Caco-2 (cell line): ENCODE data around the gene PLG. TPM values are rescaled to one million over a fixed set of nuclear protein-coding genes. Genes with fewer than 3 reads are reported as not detected.
A peak's percentile ranks its signal among the peaks of the same experiment; 100 is the strongest.
"Not testable (repeated sequence)": the region's sequence is repeated elsewhere in the genome, so short reads cannot be mapped to it uniquely, and the experiment has no call there.

Source experiments
- BruUV-seq: library from RNA; stranded (reverse); fragments of 400-500 nt; replicated peaks from 2 replicates; lab custom pipeline; 2021; lab: Mats Ljungman, UMichigan
- CTCF ChIA-PET: fragments of 300-600 bp; sonication (Branson Sonifier 250); formaldehyde crosslinking; loops from one replicate; lab custom pipeline; 2022; ENCODE audit warnings: antibody characterized with exemption; lab: Charles Lee
- POLR2A ChIA-PET: fragments of 300-600 bp; sonication (Branson Sonifier 250); formaldehyde crosslinking; loops from one replicate; lab custom pipeline; 2022; ENCODE audit warnings: antibody characterized with exemption; lab: Charles Lee
- DNase-seq, 2 experiments: peaks; one replicate each; pipeline versions ENCODE4 v3.0.0 to v3.0.0-alpha.2; 2020 to 2022
- H3K27me3 ChIP-seq: replicated peaks from 2 replicates; pipeline ENCODE4 v1.6.0; 2011; ENCODE audit warnings: low read length; ENCODE audit not compliant: control insufficient read depth, insufficient read depth
- H3K36me3 ChIP-seq: 2 replicates; pipeline ENCODE4 v1.5.1; 2011; ENCODE audit warnings: low read length; ENCODE audit not compliant: control insufficient read depth, insufficient read depth
- H3K4me1 ChIP-seq: fragments of 250-450 bp; sonication (Bioruptor Pico); 2 replicates; pipeline ENCODE4 v1.5.1; 2020; ENCODE audit warnings: mild to moderate bottlenecking
- H3K4me3 ChIP-seq: 2 replicates; pipeline ENCODE4 v1.5.1; 2011; ENCODE audit warnings: low read depth, mild to moderate bottlenecking, control low read depth, low read length
- H3K9me3 ChIP-seq: fragments of 250-450 bp; sonication (Bioruptor Pico); 2 replicates; pipeline ENCODE4 v1.5.1; 2020; ENCODE audit warnings: mild to moderate bottlenecking, moderate library complexity
- H3K27ac Mint-ChIP-seq: one replicate; pipeline ENCODE4 v1.8.0; 2022; ENCODE audit warnings: mixed read lengths; ENCODE audit not compliant: unreplicated experiment
- H3K27me3 Mint-ChIP-seq: one replicate; pipeline ENCODE4 v1.8.0; 2022; ENCODE audit warnings: mixed read lengths; ENCODE audit not compliant: insufficient read depth, unreplicated experiment
- H3K36me3 Mint-ChIP-seq: one replicate; pipeline ENCODE4 v1.8.0; 2022; ENCODE audit warnings: mild to moderate bottlenecking, mixed read lengths; ENCODE audit not compliant: insufficient read depth, unreplicated experiment
- H3K4me1 Mint-ChIP-seq: one replicate; pipeline ENCODE4 v1.8.0; 2022; ENCODE audit warnings: low read depth, mixed read lengths; ENCODE audit not compliant: unreplicated experiment
- H3K4me3 Mint-ChIP-seq: one replicate; pipeline ENCODE4 v1.8.0; 2022; ENCODE audit warnings: mild to moderate bottlenecking, moderate library complexity, mixed read lengths; ENCODE audit not compliant: unreplicated experiment
- H3K9me3 Mint-ChIP-seq: one replicate; pipeline ENCODE4 v1.8.0; 2022; ENCODE audit warnings: mixed read lengths; ENCODE audit not compliant: unreplicated experiment
- intact Hi-C: fragments of 100-400 bp; cut with micrococcal nuclease; formaldehyde crosslinking; loops from one replicate; pipeline ENCODE4 v1.10.0; 2022; ENCODE audit not compliant: unreplicated experiment
- total RNA-seq: library from RNA; stranded (reverse); gene quantifications from 2 replicates; pipeline ENCODE4 v1.2.3, GENCODE V29; 2022
- TF ChIP-seq, protein P1 (sequence below), 2 experiments: fragments of 200-600 bp in 1 of 2; IDR thresholded peaks; 1 replicate in 1 of 2; 2 replicates in 1 of 2; pipeline versions ENCODE4 v1.5.1 to v1.8.0; 2011 to 2022; ENCODE audit warnings: antibody characterized with exemption in 1 of 2, control low read depth in 1 of 2, inconsistent platforms in 1 of 2, low read depth in 1 of 2, low read length in 1 of 2, mild to moderate bottlenecking in 1 of 2, moderate library complexity in 1 of 2; ENCODE audit not compliant: insufficient read depth in 1 of 2, severe bottlenecking in 1 of 2, unreplicated experiment in 1 of 2

PLG gene
- total RNA-seq, 1 experiment from 2014 or later, result not detected

DNA sequence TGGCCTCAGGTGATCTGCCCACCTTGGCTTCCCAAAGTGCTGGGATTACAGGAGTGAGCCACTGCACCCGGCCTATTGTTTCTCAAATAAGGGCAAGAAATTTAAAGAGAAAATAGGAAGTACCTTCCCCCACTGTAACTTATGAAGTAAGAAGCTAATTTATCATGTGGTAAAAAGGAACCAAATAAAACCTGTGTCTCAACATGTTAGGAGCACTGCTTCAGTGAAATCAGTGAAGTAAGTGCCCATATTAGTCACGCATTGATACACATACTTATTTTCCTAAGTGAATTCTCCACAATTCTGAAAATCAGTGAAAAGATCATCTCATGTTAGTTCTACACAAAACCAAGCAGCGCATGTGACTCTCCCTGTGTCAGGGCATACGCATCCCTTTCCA, 23.8 kb upstream of the PLG start:
- Histone ChIP-seq H3K4me1 (no peaks in the 10 kb centered on the region), H3K27me3 (no peaks in the 10 kb centered on the region), H3K4me3 (no peak overlapping the region), H3K9me3 (no peaks in the 10 kb centered on the region), H3K36me3 (no peaks in the 10 kb centered on the region)
- intact Hi-C loops, result no loop called here
- Mint-ChIP-seq H3K4me3 (no peak overlapping the region), H3K27me3 (peaks cover 5% of the 10 kb centered on the region), H3K9me3 (peaks cover 10% of the 10 kb centered on the region), H3K4me1 (no peaks in the 10 kb centered on the region), H3K36me3 (no peaks in the 10 kb centered on the region), H3K27ac (no peak overlapping the region)
- POLR2A ChIA-PET, result no interaction called here
- no peak for DNase-seq
- TF ChIP-seq, protein P1, sequence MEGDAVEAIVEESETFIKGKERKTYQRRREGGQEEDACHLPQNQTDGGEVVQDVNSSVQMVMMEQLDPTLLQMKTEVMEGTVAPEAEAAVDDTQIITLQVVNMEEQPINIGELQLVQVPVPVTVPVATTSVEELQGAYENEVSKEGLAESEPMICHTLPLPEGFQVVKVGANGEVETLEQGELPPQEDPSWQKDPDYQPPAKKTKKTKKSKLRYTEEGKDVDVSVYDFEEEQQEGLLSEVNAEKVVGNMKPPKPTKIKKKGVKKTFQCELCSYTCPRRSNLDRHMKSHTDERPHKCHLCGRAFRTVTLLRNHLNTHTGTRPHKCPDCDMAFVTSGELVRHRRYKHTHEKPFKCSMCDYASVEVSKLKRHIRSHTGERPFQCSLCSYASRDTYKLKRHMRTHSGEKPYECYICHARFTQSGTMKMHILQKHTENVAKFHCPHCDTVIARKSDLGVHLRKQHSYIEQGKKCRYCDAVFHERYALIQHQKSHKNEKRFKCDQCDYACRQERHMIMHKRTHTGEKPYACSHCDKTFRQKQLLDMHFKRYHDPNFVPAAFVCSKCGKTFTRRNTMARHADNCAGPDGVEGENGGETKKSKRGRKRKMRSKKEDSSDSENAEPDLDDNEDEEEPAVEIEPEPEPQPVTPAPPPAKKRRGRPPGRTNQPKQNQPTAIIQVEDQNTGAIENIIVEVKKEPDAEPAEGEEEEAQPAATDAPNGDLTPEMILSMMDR (IDR thresholded peaks at IDR 0.05; ENCODE audit: insufficient read depth in 1 of 2, low read depth in 1 of 2, low read length in 1 of 2, severe bottlenecking in 1 of 2, unreplicated experiment in 1 of 2), result no peak
- BruUV-seq, result no TSS peak
- CTCF ChIA-PET, result no interaction called here

- no peak overlapping the region for H3K4me3 ChIP-seq
- Mint-ChIP-seq H3K27me3 (peaks cover 3% of the 10 kb centered on the region), H3K9me3 (peaks cover 10% of the 10 kb centered on the region), H3K4me3 (no peak overlapping the region), H3K4me1 (no peaks in the 10 kb centered on the region), H3K36me3 (no peaks in the 10 kb centered on the region), H3K27ac (no peak overlapping the region)
- intact Hi-C loops, result no loop called here
- TF ChIP-seq, protein P1 (IDR thresholded peaks at IDR 0.05; ENCODE audit: insufficient read depth in 1 of 2, low read depth in 1 of 2, low read length in 1 of 2, severe bottlenecking in 1 of 2, unreplicated experiment in 1 of 2), result no peak
- no peaks in the 10 kb centered on the region for H3K27me3 ChIP-seq
- H3K4me1 ChIP-seq, result no peaks in the 10 kb centered on the region
- ChIA-PET CTCF (no interaction called here), POLR2A (no interaction called here)
- H3K9me3 ChIP-seq, result no peaks in the 10 kb centered on the region
- H3K36me3 ChIP-seq, result no peaks in the 10 kb centered on the region
- no TSS peak for BruUV-seq
- DNase-seq, result no peak
These were observed 23.2 kb upstream of the PLG start for GRCh38 chr6:160678744-160679401.

DNA sequence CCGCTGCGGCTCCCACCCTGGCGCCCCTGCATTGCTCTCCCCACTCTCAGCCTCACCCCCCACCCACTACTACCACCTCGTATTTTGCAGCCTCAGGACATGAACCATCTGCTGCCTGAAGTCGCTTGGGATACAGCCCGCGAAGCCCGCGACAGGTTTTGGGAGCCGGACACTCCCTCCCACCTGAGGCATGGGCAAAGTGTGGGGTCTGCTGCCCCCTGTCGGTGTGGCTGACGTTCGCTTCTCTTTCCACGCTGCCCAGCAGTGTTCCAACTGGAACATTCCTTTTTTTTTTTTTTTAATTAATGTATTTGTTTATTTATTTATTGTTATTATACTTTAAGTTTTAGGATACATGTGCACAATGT, 22.7 kb upstream of the PLG start:
- no peaks in the 10 kb centered on the region for H3K36me3 ChIP-seq
- no peak for DNase-seq
- H3K27ac Mint-ChIP-seq, result no peak overlapping the region

DNA sequence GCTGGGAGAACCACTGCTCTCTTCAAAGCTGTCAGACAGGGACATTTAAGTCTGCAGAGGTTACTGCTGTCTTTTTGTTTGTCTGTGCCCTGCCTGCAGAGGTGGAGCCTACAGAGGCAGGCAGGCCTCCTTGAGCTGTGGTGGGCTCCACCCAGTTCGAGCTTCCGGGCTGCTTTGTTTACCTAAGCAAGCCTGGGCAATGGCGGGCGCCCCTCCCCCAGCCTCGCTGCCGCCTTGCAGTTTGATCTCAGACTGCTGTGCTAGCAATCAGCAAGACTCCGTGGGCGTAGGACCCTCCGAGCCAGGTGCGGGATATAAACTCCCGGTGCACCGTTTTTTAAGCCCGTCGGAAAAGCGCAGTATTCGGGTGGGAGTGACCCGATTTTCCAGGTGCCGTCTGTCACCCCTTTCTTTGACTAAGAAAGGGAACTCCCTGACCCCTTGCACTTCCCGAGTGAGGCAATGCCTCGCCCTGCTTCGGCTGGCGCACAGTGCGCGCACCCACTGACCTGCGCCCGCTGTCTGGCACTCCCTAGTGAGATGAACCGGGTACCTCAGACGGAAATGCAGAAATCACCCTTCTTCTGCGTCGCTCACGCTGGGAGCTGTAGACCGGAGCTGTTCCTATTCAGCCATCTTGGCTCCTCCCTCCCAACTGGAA, 16.8 kb upstream of the PLG start:
- H3K27ac Mint-ChIP-seq, H3K27me3 Mint-ChIP-seq, H3K27me3 ChIP-seq, intact Hi-C loops, H3K9me3 ChIP-seq, H3K36me3 ChIP-seq, H3K9me3 Mint-ChIP-seq, POLR2A ChIA-PET, H3K4me1 Mint-ChIP-seq, CTCF ChIA-PET, H3K36me3 Mint-ChIP-seq, BruUV-seq, DNase-seq, H3K4me1 ChIP-seq: not testable (repeated sequence)
- peak overlapping the region; percentile 68 for H3K4me3 Mint-ChIP-seq
- peak overlapping the region; percentile 14 for H3K4me3 ChIP-seq

More for the DNA sequence above, 22.7 kb upstream of the PLG start:
- CTCF ChIA-PET, result no interaction called here
- POLR2A ChIA-PET, result no interaction called here
- peaks cover 3% of the 10 kb centered on the region for H3K27me3 Mint-ChIP-seq
- BruUV-seq, result no TSS peak
- H3K36me3 Mint-ChIP-seq, result no peaks in the 10 kb centered on the region
- no peak overlapping the region for H3K4me3 ChIP-seq
- H3K9me3 Mint-ChIP-seq, result peaks cover 10% of the 10 kb centered on the region
- no peak overlapping the region for H3K4me3 Mint-ChIP-seq
- H3K4me1 ChIP-seq, result no peaks in the 10 kb centered on the region
- TF ChIP-seq, protein P1 (IDR thresholded peaks at IDR 0.05; ENCODE audit: insufficient read depth in 1 of 2, low read depth in 1 of 2, low read length in 1 of 2, severe bottlenecking in 1 of 2, unreplicated experiment in 1 of 2), result no peak
- intact Hi-C loops, result no loop called here
- no peaks in the 10 kb centered on the region for H3K4me1 Mint-ChIP-seq
- no peaks in the 10 kb centered on the region for H3K27me3 ChIP-seq
- no peaks in the 10 kb centered on the region for H3K9me3 ChIP-seq
